ENCODE results near the gene EEFSEC.

GRCh38 chr3:128313935-128314334, 160.7 kb downstream of the EEFSEC start:
- TF ChIP-seq POLR2A (IDR thresholded peaks at IDR 0.05; ENCODE audit: low read depth, low read length) (no peak), TAF1 (IDR thresholded peaks at IDR 0.05; ENCODE audit: borderline replicate concordance, low read depth, low read length) (no peak), POLR2AphosphoS5 (IDR thresholded peaks at IDR 0.05; ENCODE audit: low read depth, low read length) (no peak)

All from GM12892 (cell line).